ENCODE data around the gene ARHGEF28. TPM values are rescaled to one million over a fixed set of nuclear protein-coding genes. Genes with fewer than 3 reads are reported as not detected.

The ARHGEF28 gene
- total and polyA plus RNA-seq, 2 donors = 7.3 to 7.4 TPM

DNA sequence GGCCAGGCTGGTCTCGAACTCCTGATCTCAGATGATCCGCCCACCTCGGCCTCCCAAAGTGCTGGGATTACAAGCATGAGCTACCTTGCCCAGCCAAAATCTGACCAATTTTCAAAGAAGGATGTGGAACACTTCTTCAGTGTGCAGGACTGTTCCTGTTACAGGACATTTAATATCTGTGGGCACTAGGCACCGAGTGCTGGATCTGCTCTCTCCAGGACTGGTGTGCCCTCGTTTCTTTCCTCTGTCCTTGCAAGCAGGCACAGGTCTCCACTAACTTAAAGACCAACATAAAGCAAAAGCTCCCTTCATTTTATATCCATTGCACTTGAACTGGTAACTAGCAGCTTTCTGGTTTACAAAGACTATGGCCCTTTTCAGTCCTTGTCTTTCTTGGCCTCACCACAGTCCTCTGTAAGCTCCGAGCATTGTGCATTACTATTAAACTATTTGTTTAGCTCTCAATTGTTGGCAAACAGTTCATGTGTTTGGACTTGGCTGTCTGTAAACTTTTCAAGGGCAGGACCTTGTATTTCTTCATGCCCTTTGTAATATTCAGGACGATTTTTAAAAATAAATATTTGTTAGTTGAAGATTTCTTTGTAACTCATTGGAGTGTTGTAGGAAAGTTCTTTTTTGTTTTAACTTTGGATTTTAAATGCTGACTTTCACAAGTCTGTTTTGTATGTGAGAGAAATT lies 37.3 kb downstream of the ARHGEF28 start:
- H3K27ac ChIP-seq (ENCODE audit: low read depth in 1 of 2, low read length in 1 of 2) = no peak overlapping the region
- no peak overlapping the region for H3K4me3 ChIP-seq (ENCODE audit: low read length in 2 of 2)
- WGBS = 92% methylated on average over 7 of the region's 7 CpGs
- H3K9me3 ChIP-seq (ENCODE audit: control insufficient read depth in 2 of 2, insufficient read depth in 1 of 2, low read length in 1 of 2) = no peaks in the 10 kb centered on the region
- DNase-seq (ENCODE audit: low read depth in 6 of 9, low spot score in 9 of 9) = no peak
- no peaks in the 10 kb centered on the region for H3K36me3 ChIP-seq (ENCODE audit: control insufficient read depth in 2 of 2, insufficient read depth in 2 of 2, low read length in 1 of 2)
- no peaks in the 10 kb centered on the region for H3K27me3 ChIP-seq (ENCODE audit: control insufficient read depth in 2 of 2, insufficient read depth in 1 of 2, low read length in 1 of 2)
- peaks cover 0 to 2% of the 10 kb centered on the region in 2 donors for H3K4me1 ChIP-seq (ENCODE audit: control insufficient read depth in 2 of 2, insufficient read depth in 2 of 2, low read length in 2 of 2)

DNA sequence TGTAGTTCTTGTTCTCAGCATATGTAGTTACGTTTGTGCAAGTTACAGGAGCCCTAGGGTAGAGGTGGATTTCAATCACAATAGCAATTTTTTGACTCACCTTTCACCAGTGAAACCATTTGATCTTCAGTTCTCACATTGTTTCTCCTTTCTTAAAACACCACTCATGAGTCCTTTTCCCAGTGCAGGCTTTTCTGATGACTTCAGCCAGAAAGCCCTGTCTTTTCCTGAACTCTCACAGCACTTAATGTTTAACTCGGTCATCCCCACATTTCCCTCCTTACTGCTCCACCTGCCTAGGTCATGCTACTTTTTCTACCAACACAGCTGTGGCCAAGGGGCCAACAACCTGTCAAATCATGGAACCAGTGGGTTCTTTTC lies 37.9 kb downstream of the ARHGEF28 start:
- no peaks in the 10 kb centered on the region for H3K9me3 ChIP-seq (ENCODE audit: control insufficient read depth in 2 of 2, insufficient read depth in 1 of 2, low read length in 1 of 2)
- DNase-seq (ENCODE audit: low read depth in 6 of 9, low spot score in 9 of 9) = no peak
- H3K4me1 ChIP-seq (ENCODE audit: control insufficient read depth in 2 of 2, insufficient read depth in 2 of 2, low read length in 2 of 2) = peaks cover 0 to 2% of the 10 kb centered on the region in 2 donors
- WGBS = 90% methylated on average over 2 of the region's 2 CpGs
- no peak overlapping the region for H3K27ac ChIP-seq (ENCODE audit: low read depth in 1 of 2, low read length in 1 of 2)
- H3K27me3 ChIP-seq (ENCODE audit: control insufficient read depth in 2 of 2, insufficient read depth in 1 of 2, low read length in 1 of 2) = no peaks in the 10 kb centered on the region
- H3K36me3 ChIP-seq (ENCODE audit: control insufficient read depth in 2 of 2, insufficient read depth in 2 of 2, low read length in 1 of 2) = no peaks in the 10 kb centered on the region
- no peak overlapping the region for H3K4me3 ChIP-seq (ENCODE audit: low read length in 2 of 2)

DNA sequence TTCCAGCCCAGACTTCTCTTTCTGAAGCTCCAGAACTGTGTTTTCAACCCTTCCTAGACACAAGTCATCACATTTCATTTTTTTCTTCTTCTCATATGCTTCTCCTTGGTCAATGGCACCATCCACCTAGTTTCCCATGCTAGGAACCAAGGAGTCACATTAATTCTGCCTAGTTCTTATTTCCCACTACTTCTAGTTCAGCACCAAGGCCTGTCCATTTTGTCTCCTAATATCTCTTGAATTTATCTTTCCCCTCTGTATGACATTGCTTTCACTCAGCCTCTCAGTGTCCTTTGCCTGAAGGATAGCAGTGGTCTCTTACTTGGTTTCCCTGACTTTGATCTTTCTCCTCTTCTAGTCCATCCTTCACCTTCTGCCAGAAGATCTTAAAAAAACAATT lies 38.8 kb downstream of the ARHGEF28 start:
- Histone ChIP-seq H3K27me3 (ENCODE audit: control insufficient read depth in 2 of 2, insufficient read depth in 1 of 2, low read length in 1 of 2) (no peaks in the 10 kb centered on the region), H3K27ac (ENCODE audit: low read depth in 1 of 2, low read length in 1 of 2) (no peak overlapping the region), H3K9me3 (ENCODE audit: control insufficient read depth in 2 of 2, insufficient read depth in 1 of 2, low read length in 1 of 2) (no peaks in the 10 kb centered on the region), H3K4me3 (ENCODE audit: low read length in 2 of 2) (no peak overlapping the region), H3K4me1 (ENCODE audit: control insufficient read depth in 2 of 2, insufficient read depth in 2 of 2, low read length in 2 of 2) (peaks cover 0 to 2% of the 10 kb centered on the region in 2 donors), H3K36me3 (ENCODE audit: control insufficient read depth in 2 of 2, insufficient read depth in 2 of 2, low read length in 1 of 2) (no peaks in the 10 kb centered on the region)
- no peak for DNase-seq (ENCODE audit: low read depth in 6 of 9, low spot score in 9 of 9)

DNA sequence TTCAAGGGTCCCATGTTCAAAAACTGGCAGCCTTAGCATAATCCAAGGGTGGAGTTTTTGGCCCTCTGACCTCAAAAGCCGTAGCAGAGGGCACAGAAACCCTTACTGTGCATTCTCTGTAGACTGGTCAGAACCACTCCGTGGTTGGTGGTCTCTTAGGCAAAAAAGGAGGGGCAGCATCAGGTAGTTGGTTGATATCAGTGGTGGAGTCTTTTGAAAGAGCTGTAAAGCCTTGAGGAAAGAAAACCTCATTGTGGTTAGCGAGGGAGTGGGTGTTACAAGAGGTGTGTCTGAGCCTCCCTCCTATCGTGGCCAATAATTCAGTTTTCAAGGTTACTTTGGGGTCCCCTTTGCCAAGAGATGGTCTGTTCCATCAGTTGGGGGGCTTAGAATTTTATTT lies 40.9 kb downstream of the ARHGEF28 start:
- DNase-seq (ENCODE audit: low read depth in 6 of 9, low spot score in 9 of 9) = no peak
- no peak overlapping the region for H3K4me3 ChIP-seq (ENCODE audit: low read length in 2 of 2)
- H3K27me3 ChIP-seq (ENCODE audit: control insufficient read depth in 2 of 2, insufficient read depth in 1 of 2, low read length in 1 of 2) = no peaks in the 10 kb centered on the region
- H3K36me3 ChIP-seq (ENCODE audit: control insufficient read depth in 2 of 2, insufficient read depth in 2 of 2, low read length in 1 of 2) = no peaks in the 10 kb centered on the region
- peaks cover 0 to 2% of the 10 kb centered on the region in 2 donors for H3K4me1 ChIP-seq (ENCODE audit: control insufficient read depth in 2 of 2, insufficient read depth in 2 of 2, low read length in 2 of 2)
- WGBS = 52% methylated on average over 4 of the region's 4 CpGs
- H3K9me3 ChIP-seq (ENCODE audit: control insufficient read depth in 2 of 2, insufficient read depth in 1 of 2, low read length in 1 of 2) = no peaks in the 10 kb centered on the region
- no peak overlapping the region for H3K27ac ChIP-seq (ENCODE audit: low read depth in 1 of 2, low read length in 1 of 2)

DNA sequence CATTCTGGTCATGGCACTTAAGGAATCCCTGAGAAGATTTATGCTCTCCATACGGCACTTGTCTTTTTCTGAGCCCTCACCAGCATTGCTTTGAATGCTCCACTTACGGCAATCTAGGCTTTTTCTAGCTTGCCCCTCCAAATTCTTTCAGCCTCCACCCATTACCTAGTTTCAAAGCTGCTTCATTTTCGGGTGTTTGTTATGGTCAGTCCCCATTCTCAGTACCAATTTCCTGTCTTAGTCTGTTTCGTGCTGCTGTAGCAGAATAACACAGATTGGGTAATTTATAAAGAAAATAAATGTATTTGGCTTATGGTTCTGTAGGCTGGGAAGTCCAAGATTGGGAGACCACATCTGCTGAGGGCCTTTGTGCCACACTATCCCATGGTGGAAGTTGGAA lies 42.0 kb downstream of the ARHGEF28 start:
- Histone ChIP-seq H3K27ac (ENCODE audit: low read depth in 1 of 2, low read length in 1 of 2) (no peak overlapping the region), H3K4me1 (ENCODE audit: control insufficient read depth in 2 of 2, insufficient read depth in 2 of 2, low read length in 2 of 2) (peaks cover 0 to 2% of the 10 kb centered on the region in 2 donors)
- WGBS = 70% methylated on average over 4 of the region's 4 CpGs

DNA sequence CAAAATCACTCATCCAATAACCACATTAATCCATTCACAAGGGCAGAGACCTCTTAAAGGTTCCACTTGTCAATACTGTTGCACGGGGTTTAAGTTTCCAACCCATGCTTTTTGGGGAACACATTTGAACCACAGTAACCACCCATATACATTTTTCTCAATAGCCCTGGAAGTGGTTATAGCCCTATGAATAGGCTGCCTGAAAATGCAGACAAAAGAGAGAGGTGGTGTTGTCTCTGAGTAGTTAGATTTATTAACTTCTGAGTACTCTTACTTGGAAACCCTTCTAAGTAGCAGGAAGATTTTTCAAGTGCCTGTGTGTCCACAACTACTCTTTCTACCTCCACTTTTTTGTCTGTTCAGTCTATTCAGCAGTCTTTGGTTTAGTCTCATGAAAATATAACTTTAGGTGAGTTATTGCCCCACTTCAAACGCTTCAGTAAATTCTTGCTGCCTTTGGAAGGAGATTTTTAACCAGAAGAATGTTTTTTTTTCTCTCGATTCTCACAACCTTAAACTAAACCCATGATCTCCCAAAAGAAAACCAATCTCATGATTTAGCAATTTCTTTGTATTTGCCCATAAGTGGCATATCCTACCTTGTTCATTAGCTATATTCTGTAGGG lies 42.6 kb downstream of the ARHGEF28 start:
- no peak overlapping the region for H3K27ac ChIP-seq (ENCODE audit: low read depth in 1 of 2, low read length in 1 of 2)
- WGBS = 90% methylated on average over 3 of the region's 3 CpGs
- peaks cover 0 to 2% of the 10 kb centered on the region in 2 donors for H3K4me1 ChIP-seq (ENCODE audit: control insufficient read depth in 2 of 2, insufficient read depth in 2 of 2, low read length in 2 of 2)

More for the DNA sequence above, 42.0 kb downstream of the ARHGEF28 start:
- H3K36me3 ChIP-seq (ENCODE audit: control insufficient read depth in 2 of 2, insufficient read depth in 2 of 2, low read length in 1 of 2) = no peaks in the 10 kb centered on the region
- H3K4me3 ChIP-seq (ENCODE audit: low read length in 2 of 2) = no peak overlapping the region
- DNase-seq (ENCODE audit: low read depth in 6 of 9, low spot score in 9 of 9) = no peak
- H3K9me3 ChIP-seq (ENCODE audit: control insufficient read depth in 2 of 2, insufficient read depth in 1 of 2, low read length in 1 of 2) = no peaks in the 10 kb centered on the region
- H3K27me3 ChIP-seq (ENCODE audit: control insufficient read depth in 2 of 2, insufficient read depth in 1 of 2, low read length in 1 of 2) = no peaks in the 10 kb centered on the region

DNA sequence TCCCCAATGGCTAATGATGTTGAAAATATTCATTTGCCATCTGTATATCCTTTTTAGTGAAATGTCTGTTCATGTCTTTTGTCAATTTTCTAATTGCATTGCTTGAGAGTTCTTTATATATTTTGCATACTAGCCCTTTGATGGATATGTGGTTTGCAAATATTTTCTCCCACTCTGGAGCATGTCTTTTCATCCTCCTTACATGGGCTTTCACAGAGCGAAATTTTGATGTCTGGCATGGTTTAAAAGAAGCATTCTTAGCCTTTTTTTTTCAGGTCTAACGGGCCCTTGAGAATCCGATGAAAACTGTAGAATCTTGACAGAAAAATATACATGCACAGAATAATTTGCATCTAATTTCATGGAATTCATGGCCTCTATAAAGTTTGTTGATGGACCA lies 44.7 kb downstream of the ARHGEF28 start:
- DNase-seq (ENCODE audit: low read depth in 6 of 9, low spot score in 9 of 9) = no peak
- 93% methylated on average over 3 of the region's 3 CpGs for whole genome bisulfite sequencing
- Histone ChIP-seq H3K4me1 (ENCODE audit: control insufficient read depth in 2 of 2, insufficient read depth in 2 of 2, low read length in 2 of 2) (peaks cover 0 to 2% of the 10 kb centered on the region in 2 donors), H3K9me3 (ENCODE audit: control insufficient read depth in 2 of 2, insufficient read depth in 1 of 2, low read length in 1 of 2) (no peaks in the 10 kb centered on the region), H3K4me3 (ENCODE audit: low read length in 2 of 2) (no peak overlapping the region), H3K27me3 (ENCODE audit: control insufficient read depth in 2 of 2, insufficient read depth in 1 of 2, low read length in 1 of 2) (no peaks in the 10 kb centered on the region), H3K27ac (ENCODE audit: low read depth in 1 of 2, low read length in 1 of 2) (no peak overlapping the region), H3K36me3 (ENCODE audit: control insufficient read depth in 2 of 2, insufficient read depth in 2 of 2, low read length in 1 of 2) (no peaks in the 10 kb centered on the region)

More for the DNA sequence above, 42.6 kb downstream of the ARHGEF28 start:
- H3K36me3 ChIP-seq (ENCODE audit: control insufficient read depth in 2 of 2, insufficient read depth in 2 of 2, low read length in 1 of 2) = no peaks in the 10 kb centered on the region
- no peak for DNase-seq (ENCODE audit: low read depth in 6 of 9, low spot score in 9 of 9)
- no peaks in the 10 kb centered on the region for H3K27me3 ChIP-seq (ENCODE audit: control insufficient read depth in 2 of 2, insufficient read depth in 1 of 2, low read length in 1 of 2)
- no peaks in the 10 kb centered on the region for H3K9me3 ChIP-seq (ENCODE audit: control insufficient read depth in 2 of 2, insufficient read depth in 1 of 2, low read length in 1 of 2)
- H3K4me3 ChIP-seq (ENCODE audit: low read length in 2 of 2) = no peak overlapping the region

DNA sequence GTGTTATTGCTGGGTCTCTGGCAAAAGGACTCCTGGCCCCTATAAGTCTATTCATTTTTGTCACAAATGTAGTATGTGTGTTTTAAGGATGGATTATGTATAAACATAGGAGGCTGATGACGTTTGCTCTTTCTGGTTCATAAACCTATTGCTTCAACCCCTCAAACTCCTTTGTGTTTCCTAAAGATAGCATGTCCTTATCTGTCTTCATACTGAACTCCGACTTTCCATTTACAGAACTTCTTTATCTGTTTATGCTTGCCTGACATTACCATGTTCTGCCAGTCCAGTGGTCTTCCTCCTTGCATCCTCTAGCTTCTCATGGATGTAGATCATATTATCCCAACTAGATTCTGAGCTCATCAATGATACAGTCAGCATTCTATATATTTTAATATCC lies 46.1 kb downstream of the ARHGEF28 start:
- WGBS = 98% methylated on average over 2 of the region's 2 CpGs
- H3K27ac ChIP-seq (ENCODE audit: low read depth in 1 of 2, low read length in 1 of 2) = no peak overlapping the region
- H3K4me3 ChIP-seq (ENCODE audit: low read length in 2 of 2) = no peak overlapping the region
- H3K4me1 ChIP-seq (ENCODE audit: control insufficient read depth in 2 of 2, insufficient read depth in 2 of 2, low read length in 2 of 2) = no peaks in the 10 kb centered on the region
- H3K9me3 ChIP-seq (ENCODE audit: control insufficient read depth in 2 of 2, insufficient read depth in 1 of 2, low read length in 1 of 2) = no peaks in the 10 kb centered on the region
- DNase-seq (ENCODE audit: low read depth in 6 of 9, low spot score in 9 of 9) = no peak
- H3K27me3 ChIP-seq (ENCODE audit: control insufficient read depth in 2 of 2, insufficient read depth in 1 of 2, low read length in 1 of 2) = no peaks in the 10 kb centered on the region
- no peaks in the 10 kb centered on the region for H3K36me3 ChIP-seq (ENCODE audit: control insufficient read depth in 2 of 2, insufficient read depth in 2 of 2, low read length in 1 of 2)

DNA sequence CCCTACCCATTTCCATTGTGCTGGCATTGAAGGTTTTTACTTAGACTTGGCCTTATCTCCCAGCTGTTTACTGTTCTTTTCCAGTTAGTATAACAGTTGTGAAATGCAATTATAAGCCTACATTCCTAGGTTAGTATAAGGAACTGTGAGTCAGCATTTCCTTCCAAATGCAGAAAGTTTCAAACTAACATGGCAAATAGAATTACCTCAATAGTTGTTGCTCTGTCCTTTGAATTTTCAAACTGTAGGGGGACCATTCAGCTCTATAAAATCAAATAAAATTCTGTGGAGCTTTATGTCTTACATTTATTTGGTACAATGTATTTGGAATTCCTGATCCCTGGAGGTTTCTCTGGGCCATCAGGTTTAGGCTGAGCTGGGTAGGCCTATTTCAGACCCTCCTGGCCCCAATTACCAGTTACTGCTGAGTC lies 47.2 kb downstream of the ARHGEF28 start:
- no peaks in the 10 kb centered on the region for H3K9me3 ChIP-seq (ENCODE audit: control insufficient read depth in 2 of 2, insufficient read depth in 1 of 2, low read length in 1 of 2)
- no peaks in the 10 kb centered on the region for H3K4me1 ChIP-seq (ENCODE audit: control insufficient read depth in 2 of 2, insufficient read depth in 2 of 2, low read length in 2 of 2)
- no peaks in the 10 kb centered on the region for H3K27me3 ChIP-seq (ENCODE audit: control insufficient read depth in 2 of 2, insufficient read depth in 1 of 2, low read length in 1 of 2)
- H3K36me3 ChIP-seq (ENCODE audit: control insufficient read depth in 2 of 2, insufficient read depth in 2 of 2, low read length in 1 of 2) = no peaks in the 10 kb centered on the region
- H3K27ac ChIP-seq (ENCODE audit: low read depth in 1 of 2, low read length in 1 of 2) = no peak overlapping the region
- no peak for DNase-seq (ENCODE audit: low read depth in 6 of 9, low spot score in 9 of 9)
- H3K4me3 ChIP-seq (ENCODE audit: low read length in 2 of 2) = no peak overlapping the region
